Activated CD4-positive, alpha-beta T cell treated with anti-CD3 and anti-CD28 coated beads, Interleukin-2, amount 50 U/mL, for 48 hours (primary cell): ENCODE results near the gene MAGEA9.
"Not testable (repeated sequence)": the region's sequence is repeated elsewhere in the genome, so short reads cannot be mapped to it uniquely, and the experiment has no call there.

Experiments used
- DNase-seq, 2 experiments: peaks; one replicate each; pipeline ENCODE4 v3.0.0-alpha.2; 2020

The MAGEA9 gene, protein sequence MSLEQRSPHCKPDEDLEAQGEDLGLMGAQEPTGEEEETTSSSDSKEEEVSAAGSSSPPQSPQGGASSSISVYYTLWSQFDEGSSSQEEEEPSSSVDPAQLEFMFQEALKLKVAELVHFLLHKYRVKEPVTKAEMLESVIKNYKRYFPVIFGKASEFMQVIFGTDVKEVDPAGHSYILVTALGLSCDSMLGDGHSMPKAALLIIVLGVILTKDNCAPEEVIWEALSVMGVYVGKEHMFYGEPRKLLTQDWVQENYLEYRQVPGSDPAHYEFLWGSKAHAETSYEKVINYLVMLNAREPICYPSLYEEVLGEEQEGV

DNA sequence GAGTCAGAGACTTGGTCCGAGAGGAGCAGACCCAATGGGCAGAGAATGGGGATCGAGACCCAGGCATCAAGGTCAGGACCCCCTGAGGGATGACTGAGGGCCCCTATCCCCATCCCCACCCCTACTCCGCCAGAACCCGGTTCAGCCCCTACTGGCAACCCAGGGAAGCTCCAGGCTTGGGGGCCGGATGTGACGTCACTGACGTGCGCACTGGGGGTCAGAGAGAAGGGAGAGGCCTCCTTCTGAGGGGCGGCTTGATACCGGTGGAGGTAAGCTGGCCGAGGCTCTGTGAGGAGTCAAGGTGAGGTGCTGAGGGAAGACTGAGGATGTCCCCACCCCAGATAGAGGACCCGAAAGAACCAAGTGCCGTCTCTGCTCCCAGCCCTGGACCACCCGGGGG, at the start of gene MAGEA9:
Gene MAGEA9, plus strand, starts transcription at position 204 of the 400 bp plus-strand sequence. CDS start 4,281 bp downstream, outside the sequence.
- DNase-seq, result not testable (repeated sequence)

DNA sequence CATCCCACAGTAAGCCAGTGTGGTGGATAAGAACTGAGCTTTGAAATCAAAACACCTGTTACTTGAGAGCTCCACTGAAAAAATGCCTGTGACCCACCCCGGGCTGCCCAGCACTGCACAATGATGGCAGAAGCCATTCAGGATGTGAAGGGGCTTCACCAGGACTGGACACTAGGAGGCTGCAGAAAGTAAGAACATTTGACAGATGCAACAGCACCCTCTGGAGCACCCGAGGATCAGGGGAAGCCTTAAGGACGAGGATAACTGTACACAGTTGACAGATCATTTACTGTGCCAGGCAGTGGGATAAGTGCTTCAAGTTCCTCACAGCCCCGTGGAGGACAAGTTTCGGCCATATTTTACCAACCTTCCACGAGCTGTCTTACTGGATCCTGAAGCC, 39.5 kb upstream of the MAGEA9 start:
- DNase-seq, result not testable (repeated sequence)

DNA sequence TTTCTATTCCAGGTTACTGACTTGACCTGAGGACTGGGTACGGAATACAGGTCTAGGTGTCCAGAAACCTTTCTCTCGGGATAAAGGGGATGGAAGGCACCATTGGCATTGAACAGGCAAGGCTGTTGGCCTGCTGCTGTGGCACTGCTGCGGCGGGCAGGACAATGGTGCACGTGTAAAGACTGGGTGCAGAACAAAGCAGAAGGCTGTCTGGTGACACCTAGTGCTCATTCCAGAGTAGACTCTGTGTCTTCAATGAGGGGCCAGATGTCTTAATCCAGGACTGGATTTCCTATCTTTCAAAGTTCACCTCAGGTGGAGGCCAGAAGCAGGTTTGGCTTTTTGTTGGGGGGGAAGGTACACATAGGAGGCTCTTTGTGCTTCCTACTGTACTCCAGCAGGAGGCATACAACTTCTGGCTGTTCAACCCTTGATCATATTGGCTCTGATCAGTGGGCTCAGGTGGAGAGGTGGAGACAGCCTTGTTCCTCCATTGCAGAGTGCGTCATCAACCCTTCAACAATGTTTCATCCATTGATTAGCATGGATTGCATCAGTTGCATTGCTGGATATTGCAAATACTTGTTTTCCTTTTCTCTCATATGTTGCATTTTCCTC, 35.2 kb upstream of the MAGEA9 start:
- DNase-seq, result not testable (repeated sequence)

DNA sequence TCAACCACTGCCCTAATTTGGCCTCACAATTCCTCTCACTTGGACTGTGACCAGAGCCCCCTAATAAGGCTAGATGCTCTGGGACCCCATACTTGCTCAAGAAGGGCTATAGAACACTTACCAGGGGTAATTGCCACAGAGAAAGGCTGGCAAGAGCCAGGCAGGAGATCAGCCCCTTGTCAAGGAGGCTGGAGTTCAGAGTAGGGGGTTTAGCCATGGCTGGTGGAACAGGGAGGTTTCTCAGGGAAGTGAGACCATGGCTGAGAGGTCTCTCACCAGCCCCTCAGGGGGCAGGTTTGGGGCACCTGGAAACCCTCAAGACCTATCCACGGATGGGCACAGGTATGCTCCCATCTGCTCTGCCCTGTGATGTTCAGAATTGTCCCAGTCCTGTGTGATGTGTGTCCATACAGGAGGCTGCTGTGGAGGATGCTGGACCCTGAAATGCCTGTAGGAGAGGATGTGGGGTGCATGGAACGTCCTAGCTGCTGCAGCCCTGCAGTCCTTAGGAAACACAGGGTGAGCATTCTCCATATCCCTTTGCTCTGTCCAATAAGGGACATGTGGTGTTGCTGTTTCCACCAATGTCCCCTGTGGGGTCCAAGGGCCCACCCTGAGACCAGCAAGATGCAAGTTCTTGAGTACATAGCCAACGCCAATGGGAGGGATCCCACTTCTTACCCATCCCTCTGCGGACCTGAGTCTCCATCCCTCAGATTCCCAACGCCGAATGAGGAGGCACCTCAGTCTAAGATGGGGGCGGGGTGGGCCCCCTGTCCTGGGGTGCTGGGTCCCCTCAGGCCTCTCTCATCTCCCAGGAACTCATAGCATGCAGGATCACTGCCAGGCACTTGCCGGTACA, 24.3 kb upstream of the MAGEA9 start:
- no peak for DNase-seq

DNA sequence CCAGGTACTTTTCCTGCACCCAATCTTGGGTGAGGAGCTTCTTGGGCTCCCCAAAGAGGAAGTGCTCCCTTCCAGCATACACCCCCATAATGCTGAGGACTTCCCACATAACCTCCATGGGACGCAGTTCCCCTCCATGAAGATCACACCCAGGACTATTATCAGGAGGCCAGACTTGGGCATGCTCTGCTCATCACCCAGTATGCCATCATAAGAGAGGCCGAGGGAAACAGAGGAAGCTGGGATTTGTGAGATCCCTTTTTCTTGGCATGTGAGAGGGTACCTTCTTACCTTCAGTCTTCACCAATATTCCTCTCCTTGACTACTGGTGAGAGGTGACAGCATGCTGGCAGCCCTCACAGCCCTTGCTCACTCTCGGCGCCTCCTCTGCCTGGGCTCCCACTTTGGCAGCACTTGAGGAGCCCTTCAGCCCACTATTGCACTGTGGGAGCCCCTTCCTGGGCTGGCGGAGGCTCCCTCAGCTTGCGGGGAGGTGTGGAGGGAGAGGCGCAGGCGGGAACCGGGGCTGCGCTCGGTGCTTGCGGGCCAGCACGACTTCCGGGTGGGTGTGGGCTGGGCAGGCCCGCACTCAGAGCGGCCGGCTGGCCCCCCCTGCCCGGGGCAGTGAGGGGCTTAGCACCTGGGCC, 23.5 kb upstream of the MAGEA9 start:
- DNase-seq, result no peak

DNA sequence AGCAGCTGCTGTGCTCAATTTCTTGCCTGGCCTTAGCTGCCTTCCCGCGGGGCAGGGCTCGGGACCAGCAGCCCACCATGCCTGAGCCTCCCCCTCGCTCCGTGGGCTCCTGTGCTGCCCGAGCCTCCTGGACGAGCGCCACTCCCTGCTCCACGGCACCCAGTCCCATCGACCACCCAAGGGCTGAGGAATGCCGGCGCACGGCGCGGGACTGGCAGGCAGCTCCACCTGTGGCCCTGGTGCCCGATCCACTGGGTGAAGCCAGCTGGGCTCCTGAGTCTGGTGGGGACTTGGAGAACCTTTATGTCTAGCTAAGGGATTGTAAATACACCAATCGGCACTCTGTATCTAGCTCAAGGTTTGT, 23.0 kb upstream of the MAGEA9 start:
- DNase-seq, result not testable (repeated sequence)

DNA sequence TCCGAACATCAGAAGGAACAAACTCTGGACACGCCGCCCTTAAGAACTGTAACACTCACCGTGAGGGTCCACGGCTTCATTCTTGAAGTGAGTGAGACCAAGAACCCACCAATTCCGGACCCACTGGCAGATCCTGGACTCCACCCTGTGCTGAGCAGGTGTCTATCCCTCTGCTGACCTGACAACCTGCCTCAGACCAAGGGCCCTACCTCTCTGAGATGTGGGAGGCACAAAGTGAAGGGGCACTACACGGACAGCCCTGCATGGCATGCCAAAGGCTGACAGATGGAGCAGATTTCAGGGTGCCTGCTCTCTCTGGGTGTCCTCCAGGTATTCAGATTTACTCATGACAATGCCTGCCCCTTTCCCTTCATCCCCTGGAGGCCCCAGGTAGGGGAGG, 21.9 kb upstream of the MAGEA9 start:
- no peak for DNase-seq

DNA sequence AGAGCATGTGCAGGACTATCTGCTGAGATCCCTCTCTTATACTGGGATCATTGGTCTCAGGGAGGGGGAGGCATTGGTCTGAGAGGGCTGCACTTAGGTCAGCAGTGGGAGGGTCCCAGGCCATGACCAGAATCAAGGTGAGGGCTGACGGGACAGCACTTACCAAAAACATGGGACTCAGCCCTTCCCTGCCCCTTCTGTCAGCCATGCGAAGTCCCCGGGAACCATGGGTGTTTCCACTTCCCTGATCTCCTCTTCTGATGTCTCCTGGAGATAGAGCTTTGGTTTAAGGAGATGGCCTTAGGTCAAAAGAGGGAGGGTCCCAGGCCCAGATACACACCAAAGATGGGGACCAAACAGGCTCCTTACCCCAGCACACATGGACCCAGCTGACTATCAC, 20.8 kb upstream of the MAGEA9 start:
- no peak for DNase-seq

DNA sequence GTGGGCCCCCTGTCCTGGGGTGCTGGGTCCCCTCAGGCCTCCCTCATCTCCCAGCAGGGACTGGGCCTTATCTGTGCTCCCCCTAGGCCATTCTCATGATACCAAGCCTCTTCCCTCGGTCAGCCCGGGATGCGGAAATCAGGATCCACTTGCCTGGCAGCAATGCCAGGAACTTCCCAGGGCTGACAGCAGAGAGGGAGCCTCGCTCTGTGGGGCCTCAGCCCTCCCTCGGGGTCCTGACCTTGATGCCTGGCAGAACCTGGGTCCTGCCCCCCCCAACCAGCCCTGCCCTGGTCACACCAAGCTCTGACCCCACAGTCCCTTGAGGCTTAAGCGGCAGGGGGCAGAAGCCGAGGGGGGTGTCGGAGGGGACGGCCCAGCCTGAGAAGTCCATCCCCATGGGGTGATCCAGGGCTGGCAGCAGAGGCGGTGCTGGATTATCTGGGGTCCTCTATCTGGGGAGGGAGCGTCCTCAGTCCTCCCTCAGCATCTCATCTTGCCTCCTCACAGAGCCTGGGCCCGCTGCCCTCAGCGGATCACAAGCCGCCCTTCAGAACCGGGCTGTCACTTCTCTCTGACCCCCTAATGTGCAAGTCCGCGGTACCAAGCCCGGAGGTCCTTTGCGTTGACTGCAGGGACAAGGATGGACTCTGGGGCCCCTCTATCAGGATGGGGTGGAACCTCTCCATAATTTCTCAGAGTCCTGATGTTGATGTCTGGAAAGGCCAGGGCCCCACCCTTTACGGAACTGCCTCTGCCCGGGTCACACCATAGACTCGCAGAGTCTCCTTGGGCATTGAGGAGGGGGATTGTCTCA, 19.7 kb upstream of the MAGEA9 start:
- not testable (repeated sequence) for DNase-seq

DNA sequence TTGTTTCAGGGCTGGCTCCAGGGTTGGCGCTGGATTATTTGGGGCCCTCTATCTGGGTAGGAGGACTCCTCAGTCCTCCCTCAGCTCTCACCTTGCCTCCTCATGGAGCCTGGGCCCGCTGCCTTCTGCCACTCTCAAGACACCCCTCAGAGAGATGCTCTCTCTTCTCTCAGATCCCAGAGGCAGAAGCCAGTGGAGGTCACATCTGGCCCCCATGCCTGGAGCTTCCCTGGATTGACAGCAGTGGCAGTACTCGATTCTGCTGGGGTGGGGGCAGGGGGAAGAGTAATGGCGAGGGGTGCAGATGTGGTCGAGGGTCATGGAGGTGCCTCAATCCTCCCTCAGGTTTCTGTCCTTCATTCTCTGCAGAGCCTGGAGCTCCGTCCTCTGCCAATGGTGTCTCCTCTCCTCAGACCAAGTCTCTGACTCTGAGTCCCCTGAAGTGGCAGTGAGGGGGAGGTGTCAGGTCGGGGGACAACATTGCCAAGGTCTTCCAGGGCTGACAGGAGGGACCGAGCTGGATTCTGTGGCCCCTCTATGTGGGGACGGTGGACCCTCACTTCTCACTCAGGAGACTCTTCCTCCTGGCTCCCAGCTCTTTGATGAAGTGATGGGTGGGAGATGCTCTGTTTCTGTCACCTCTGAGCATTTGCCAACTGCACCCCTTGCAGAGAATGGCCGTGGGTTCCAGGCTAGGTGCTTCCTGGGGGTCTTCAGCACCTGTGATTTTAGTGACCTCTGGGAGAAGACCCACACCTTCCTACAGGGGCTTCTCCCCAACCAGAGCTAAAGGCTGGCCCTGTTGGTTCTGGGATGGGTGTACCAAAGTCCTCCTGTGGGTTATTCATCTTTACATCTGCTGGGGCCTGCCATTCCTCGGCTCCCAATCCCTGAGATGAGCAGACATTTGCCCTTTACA, 18.8 kb upstream of the MAGEA9 start:
- DNase-seq, result no peak

DNA sequence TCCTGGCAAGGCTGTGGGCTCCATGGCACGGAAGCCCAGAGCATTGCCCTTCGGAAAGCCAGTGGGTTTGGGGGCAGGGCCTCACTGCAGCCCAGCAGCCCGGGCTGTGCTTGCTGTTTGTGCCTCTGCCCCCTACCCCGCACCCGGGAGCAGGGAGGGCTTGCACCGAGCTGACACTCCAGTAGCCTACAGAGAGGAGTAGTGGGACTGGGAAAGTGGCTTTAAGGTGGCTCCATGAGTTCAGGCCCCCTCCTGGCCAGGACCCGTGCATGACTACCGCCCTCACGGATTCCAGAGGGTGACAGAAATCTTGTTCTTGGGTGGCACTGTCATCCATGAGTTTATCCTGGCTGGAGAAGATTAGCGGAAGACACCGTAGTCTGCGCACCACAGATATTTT, 11.4 kb upstream of the MAGEA9 start:
- not testable (repeated sequence) for DNase-seq

DNA sequence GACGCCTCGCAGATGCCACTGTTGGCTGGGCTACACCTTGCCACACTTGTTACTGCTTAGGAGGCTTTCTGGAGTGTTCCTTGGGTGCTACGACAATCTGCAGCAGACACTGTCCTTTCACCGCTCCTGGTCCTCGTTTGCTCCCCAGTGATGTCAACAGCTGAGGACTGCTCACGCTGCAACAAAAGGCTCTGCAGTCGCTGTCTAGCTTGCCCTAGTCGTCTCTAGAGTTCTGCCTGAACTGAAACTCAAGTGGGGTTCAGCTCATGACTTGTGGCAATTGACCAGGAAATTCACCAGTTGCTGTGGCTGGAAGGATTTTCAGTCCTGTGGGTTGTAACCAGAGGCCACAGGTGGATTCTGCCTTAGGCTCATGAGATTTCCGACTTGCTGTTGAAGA, 8.7 kb upstream of the MAGEA9 start:
- not testable (repeated sequence) for DNase-seq

DNA sequence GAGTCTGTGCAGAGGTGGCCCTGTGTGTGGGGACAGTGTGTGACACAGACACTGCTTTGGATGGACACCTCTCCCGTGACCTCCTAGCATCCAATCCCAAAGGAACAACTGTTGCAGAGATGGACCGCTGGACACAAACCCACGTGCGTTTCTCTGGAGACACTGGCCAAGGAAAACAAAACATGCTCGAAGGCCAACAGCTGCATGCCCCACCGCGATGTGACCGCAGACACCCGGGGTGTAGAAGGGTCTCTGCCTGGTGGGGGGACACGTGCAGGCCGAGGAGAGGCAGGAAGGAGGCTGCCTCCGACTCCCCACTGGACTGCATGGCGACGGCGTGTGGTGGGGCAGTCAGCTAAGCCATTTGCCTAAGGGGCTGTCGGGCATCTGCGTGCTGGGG, 8.0 kb upstream of the MAGEA9 start, which contains the start of gene HSFX1:
Gene HSFX1, plus strand, starts transcription at position 301 of the 400 bp plus-strand sequence. CDS start 614 bp downstream, outside the sequence.
- DNase-seq, result not testable (repeated sequence)

DNA sequence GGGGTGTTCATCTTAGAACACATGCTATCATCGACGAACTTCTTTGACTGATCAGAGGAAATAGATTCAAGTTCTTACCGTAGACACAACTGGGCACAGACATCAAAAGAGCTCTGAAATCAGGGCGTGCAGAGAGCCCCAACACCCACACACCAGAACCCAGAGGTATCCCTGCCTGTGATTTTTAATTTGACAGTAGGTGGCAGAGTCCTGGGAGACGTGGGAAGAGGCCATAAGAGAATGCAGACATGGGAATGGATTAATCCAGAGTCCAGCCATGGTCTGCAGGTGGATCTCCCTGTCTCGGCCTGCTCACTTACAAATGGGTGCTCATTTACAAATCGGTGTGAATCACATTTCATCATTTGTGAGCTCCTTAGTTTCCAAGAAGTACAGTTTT, 3.7 kb upstream of the MAGEA9 start:
- not testable (repeated sequence) for DNase-seq

DNA sequence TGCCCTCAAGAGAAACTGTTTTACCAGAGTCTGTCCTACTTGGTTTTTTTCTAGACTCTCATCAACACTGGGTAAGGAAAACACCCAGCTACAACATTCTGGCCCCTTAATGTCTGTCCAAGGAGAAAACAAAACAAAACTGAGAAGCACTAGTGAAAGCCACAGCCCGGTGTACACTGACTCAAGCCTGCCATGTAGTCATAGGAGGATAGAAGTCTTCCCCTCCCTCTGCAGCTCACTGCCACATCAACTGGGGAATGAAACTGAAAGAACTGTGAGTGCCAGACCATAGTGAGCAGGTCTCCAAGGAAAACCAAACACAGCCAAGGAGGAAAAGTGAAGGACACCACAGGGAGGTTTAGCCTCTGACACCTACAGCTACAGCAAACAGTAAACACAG, 13.8 kb downstream of the MAGEA9 start:
- DNase-seq, result not testable (repeated sequence)

DNA sequence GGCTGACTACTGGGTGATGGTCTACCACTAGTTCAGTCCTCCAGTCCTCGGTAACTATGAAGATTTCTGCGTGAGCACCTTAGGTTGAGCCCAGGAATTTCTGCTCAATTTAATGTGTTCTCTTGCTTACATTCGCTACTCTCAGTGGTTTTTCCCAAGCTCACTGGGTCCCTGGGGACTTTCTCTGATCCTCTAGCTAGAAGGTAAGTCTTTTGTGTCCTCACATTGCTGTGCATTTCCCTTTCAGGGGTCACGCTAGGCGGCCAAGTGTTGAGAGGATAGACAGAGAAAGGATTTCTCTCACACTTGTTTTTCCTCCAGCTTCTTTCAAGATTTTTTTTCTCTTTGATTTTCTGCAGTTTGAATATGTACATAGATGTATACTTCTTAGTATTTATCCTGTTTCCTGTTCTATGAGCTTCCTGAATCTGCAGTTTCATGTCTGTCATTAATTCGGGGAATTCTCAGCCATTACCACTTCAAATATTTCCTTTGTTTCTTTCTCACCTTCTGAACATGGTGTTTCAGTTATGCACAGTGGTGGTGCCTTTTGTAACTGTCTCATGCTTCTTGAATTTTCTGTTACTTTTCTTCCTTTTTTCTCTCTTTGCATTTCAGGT, 17.5 kb downstream of the MAGEA9 start:
- no peak for DNase-seq

DNA sequence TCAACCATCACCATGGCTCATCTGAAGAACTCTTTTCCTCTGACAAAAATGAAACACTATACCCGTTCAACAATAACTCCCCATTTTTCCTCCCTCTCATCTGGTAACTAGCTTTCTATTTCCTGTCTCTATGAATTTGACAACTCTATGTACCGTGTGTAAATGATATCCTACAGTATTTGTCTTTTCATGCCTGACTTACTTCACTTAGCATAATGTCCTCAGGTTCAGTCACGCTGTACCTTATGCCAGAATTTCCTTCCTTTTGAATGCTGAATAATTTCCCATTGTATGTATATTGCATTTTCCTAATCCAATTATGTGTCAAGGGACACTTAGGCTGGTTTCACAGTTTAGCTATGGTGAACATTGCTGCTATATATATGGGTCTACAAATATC, 18.2 kb downstream of the MAGEA9 start:
- DNase-seq, result no peak

DNA sequence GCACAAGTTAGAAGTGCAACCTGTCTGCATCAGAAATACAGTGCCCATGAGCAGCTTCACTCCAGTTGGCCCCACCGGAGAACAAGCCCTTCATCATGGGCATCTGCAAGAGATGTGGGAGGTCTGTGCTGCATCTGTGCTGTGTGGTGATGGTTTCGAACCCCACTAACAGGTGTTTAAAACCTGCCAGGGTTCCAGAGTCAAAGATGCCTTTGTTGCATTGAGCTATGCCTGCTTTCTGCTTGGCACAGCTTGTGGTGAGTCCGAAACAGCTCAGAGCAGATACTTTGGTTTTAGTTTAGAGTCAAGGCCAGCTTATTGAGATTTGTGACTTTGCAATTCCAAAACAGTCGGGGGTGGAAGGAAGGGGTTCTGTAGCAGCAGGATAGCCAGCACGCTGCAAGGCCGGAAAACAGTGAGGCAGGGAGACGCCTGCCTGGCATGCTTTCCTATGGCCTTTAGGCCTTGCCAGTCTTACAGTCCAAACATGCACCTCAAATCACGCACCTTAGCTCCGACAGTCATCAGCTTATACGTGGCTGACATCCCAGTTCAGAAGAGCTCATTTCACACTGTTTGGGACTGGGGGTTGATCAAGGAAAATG, 21.8 kb downstream of the MAGEA9 start:
- DNase-seq, result no peak

DNA sequence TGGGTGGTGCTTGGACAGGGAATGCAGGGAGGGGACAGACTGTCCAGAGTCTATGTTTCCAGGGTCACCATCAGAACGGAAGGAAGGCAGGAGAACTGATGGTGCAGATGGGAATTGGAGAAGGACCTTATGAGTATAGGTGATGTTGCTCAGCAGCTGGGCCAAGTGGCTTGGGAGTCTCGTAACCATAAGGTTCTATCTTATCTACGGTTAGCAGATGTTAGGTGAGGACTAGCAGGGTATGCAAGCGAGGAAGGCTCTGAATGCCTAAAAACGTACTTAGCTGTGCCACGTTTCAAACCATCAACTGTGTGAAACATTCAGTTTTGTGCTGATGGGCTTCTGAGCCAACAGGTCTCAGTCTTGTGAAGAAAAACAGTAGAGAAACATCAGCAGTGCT, 22.4 kb downstream of the MAGEA9 start:
- no peak for DNase-seq
